Stimulated activated CD4-positive, alpha-beta T cell treated with anti-CD3 and anti-CD28 coated beads, TNF-alpha, amount 100 ng/mL, for 48 hours (primary cell): ENCODE results near the gene IL4I1.

ENCODE experiments used
- DNase-seq, 3 donors: peaks; one replicate each; pipeline ENCODE4 v3.0.0-alpha.2; 2020; ENCODE audit warnings: low read depth in 3 of 3

IL4I1 gene

DNA sequence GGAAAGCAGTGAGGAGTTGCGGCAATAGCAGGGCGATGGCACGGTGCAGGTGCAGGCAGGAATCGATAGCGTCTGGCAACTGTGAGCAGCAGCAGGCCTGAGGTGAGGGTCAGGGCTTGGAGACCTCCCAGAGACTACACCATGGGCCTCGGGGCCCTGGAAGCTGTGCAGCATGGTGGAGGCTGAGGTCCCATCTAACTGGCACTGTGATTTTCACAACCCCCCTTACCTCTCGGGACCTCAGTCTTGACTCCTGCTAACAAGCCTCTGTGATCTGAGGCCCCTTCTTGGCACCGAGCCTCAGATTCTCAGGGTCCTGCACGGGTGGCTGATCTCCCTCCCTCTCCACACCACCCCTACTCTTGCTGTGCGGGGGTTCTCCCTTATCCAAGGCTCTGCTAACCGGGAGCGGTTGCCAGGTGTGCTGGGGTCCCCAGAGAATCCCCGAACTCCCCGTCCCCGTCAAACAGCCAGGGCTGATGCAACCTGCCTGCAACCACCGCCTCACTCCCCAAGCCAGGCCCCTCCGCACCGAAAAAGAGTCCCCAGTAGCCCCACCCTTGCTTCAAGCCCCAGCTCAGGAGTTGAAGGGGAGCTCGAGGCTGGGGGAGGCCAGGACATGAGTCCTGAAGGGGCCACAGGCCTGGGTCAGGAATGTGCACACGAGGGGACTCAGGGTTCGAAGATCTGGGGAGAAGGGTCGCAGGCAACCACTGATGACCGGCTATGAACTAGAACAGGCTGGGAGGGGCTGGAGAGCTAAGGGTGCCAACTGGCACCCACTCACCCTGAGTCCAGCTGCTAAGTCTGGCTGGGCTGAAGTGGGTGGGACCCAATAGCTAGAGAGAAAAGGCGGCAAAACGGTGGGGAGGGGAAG, 27.6 kb upstream of the IL4I1 start:
- no peak for DNase-seq

- no peak for DNase-seq
Observed at GRCh38 chr19:49923055-49924003, 26.6 kb upstream of the IL4I1 start.

- no peak for DNase-seq
Observed at GRCh38 chr19:49921871-49922795, 25.4 kb upstream of the IL4I1 start.

- no peak for DNase-seq
Observed at GRCh38 chr19:49920624-49921363, 24.1 kb upstream of the IL4I1 start.

DNA sequence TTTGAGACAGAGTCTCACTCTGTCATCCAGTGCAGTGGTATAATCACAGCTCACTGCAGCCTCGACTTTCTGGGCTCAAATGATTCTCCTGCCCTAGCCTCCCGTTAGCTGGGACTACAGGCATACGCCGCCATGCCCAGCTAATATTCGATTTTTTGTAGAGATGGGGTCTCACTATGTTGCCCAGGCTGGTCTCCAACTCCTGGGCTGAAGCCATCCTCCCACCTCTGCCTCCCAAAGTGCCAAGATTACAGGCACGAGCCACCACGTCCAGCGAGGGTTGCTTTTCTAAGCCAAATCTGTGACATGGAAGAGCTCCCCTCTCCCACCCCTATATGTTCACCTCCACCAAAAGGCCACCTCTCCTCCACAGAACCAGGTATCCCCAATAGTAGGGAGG, 21.4 kb upstream of the IL4I1 start:
- DNase-seq, result no peak

- no peak for DNase-seq
Observed at GRCh38 chr19:49916839-49917733, 20.4 kb upstream of the IL4I1 start.

DNA sequence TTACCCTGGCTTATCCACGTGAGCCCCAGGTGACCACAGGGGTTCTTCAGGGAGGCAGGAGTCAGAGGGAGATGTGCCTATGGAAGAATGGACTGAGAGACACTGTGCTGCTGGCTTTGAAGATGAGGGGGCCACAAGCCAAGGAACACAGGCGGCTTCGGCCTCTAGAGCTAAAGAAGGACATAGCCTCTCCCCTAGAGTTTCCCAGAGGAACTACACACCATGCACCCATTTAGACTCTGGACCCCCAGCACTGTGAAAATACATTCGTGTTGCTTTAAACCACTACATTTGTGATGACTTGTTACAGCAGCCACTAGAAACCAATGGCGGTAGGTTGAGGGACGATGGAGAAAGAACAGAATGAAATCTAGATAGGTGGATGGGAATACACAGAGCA, 18.6 kb upstream of the IL4I1 start:
- no peak for DNase-seq

DNA sequence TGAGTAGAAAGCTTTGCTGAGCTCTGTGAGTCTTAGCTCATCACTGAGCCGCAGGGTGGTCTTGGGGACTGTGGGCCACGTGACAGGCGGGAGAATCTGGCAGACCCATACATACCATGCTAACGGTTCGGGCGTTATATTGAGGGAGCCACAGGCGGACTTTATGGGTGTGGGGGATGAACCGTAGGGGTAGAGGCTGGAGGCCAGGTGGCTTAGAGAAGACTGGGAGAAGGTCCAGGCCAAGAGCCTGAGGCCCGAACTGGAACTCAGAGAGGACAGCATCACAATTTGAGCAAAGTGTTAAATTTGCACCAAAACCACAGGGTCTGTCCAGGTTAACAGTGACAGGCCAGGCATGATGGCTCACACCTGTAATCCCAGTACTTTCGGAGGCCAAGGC, 17.0 kb upstream of the IL4I1 start:
- no peak for DNase-seq

DNA sequence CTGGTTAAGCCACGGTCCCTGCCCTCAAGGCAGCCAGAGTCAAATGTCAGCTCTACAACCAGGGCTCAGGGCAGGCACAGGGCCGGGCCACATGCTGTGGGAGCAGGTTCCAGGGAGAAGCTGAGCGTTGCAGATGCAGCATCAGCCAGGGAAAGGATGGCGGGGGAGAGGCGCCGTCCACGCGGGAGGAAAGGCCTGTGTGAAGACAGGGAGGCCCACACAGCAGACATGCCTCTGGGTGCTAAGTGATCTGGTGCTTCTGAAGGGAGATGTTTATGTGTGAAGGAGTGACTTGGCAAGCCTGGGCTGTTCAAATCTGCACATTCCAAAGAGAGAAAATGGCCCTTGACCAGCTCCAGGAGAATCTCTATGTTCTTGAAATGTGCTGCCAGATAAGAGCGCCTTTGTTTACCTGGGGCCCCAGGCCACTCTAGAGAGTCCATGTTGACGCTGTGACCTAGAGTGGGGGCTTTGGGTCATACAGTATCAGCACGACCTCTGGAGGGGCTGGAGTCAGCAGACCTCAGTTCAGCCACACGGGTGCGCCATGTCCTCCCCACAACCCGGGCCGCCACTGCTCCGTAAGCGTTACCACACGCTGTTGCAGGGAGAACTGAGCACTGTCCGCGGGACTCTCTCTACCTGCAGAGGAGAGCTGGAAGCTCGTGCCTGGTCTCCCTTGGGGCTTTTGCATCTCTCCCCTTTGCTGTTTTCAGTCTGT, 16.4 kb upstream of the IL4I1 start:
- no peak for DNase-seq

DNA sequence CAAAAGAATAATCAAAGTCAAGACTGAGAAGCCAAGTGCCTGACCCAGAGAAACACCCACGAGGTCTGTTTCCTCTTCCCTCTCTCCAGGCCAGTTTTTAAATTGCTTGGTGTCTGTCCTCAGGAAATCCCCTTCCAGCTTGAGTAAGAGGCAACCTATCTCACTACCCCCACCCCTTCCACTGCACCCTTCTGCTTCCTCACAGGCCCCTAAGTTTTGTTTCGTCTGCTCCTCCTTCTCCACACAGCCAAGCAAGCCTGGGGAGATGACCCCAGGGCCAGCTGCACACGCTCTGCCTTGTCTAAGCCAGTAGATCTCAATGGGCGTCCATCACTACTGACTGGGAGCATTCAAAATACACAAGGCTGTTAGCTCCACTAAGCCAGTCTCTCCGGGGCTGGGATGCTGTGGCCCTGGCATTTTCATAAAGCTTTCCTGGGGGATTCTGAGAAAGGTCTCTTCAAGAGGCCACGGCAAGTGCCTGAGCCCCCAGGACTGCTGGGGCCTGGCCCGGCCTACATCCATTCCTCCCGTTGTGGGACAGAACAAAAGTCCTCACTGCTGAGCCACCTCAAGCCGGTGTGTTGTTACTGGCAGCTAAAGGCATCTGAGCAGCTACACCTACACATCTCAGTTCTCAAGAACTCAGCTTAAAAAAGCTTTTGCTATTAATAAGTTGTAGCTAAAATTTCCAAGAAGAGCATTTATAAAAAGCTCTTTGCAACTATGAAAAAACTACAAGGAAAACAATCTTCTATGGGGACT, 14.9 kb upstream of the IL4I1 start:
- no peak for DNase-seq

DNA sequence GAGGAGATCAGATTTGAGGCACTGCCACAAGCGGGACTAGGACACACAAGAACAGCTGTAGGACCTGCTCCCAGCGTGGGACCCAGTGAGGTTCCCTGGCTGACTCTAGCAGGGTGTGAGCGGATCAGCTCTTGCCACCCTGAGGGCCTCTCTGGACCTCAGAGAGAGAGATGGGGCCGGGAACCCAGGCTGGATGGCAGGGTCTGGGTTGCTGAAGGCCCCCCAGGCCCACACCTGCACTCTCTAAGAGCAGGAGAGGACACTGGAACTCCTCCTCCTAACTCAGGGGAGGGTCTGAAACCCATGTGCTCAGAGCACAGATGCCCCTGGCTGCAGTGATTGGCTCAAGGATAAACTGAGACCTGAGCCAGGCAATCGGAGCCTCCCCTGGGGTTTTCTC, 13.5 kb upstream of the IL4I1 start:
- DNase-seq, result no peak

- no peak for DNase-seq
Observed at GRCh38 chr19:49908480-49909420, 12.1 kb upstream of the IL4I1 start.

DNA sequence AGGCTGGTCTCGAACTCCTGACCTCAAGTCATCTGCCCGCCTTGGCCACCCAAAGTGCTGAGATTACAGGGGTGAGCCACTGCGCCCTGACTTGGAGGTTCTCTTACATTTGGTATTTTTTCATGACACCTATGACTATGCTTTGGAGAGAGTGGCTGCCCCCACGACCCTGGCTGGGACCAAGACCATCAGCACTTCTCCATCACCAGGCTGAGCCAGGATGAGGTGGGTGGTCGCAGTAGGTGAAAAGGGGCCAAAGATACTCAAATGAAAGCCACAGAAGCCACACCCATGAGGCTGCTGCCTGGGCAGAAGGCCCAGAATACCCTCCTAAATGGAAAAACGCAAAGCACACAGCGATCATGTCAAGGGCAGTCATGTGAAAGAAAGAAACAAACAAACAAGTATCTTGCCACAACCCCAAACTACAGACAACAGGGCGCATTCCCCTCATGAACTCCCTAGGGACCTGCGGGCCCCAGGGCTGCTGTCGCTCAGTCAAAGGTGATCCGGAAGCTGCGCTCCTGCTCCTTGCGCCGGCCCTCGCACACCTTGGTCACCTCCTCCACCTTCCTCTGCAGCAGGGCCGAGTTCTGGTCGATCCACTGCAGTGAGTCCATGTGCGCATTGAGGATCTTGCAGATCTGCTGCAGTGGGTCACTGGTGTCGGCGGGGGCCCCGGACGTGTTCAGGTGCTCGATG, 11.2 kb upstream of the IL4I1 start:
- no peak for DNase-seq

DNA sequence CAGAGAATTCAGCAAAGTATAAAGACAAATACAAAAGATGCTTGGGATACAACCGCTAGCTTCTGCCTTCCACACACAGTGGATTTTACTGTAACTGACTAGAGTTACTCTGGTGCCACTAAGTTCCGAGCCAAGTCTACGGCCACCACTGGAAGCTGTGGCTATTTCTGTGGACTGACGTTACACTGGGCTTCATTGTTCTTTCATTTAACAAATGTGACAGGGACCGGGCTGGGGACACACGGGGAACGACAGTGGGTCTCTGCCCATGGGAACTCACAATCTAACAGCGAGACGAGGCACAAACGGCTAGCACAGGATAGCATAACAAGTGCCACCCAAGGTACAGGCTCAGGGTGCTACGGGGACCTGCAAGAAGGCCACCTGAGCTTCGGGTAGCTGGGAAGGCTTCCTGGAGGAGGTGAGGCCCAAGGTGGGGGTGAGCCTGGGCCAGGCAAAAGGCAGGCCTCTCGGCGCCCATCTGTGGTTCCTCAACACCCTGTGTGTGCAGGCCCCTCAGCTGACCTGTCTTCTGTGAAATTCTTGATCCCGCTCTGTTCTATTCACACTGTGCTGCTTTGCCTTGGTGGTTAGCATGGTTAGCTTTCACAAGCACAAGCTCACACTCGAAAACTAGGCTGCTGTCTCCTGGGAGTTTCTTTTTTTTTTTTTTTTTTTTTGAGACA, 10.3 kb upstream of the IL4I1 start:
- DNase-seq, result no peak

GRCh38 chr19:49904136-49904535, 7.4 kb upstream of the IL4I1 start:
- no peak for DNase-seq
